NCI-H2196 (cell line): ENCODE results near the gene KRTAP1-4.
"Not testable (repeated sequence)": the region's sequence is repeated elsewhere in the genome, so short reads cannot be mapped to it uniquely, and the experiment has no call there.

Experiments used
- DNase-seq: peaks from one replicate; lab custom pipeline; 2025; ENCODE audit not compliant: unreplicated experiment; lab: John Stamatoyannopoulos, UW

Gene KRTAP1-4

DNA sequence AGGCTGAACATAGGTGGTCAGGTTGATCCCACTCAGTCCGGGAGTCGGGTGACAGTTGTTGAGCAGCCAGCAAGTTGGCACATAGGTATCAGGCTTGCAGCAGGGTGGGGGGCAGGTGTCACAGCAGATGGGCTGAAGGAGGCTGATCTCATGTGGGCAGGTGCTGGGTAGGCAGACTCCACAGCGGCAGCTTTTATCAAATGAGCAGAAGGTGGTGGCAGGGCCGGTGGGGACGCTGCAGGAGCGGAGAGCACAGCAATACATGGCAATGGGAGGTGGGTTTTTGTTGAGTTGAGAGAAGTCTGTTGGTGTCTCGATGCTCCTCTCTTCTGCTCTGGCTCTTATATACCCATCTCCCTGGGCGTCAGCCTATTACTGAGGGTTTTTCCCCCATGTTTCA, 21.2 kb downstream of the KRTAP1-4 start, which contains the start of gene KRTAP3-1:
TSS of gene KRTAP3-1 (minus strand) at position 318 of the 400 bp plus-strand sequence. CDS start at position 264, 54 bp downstream.
- peak; percentile 9 for DNase-seq

DNA sequence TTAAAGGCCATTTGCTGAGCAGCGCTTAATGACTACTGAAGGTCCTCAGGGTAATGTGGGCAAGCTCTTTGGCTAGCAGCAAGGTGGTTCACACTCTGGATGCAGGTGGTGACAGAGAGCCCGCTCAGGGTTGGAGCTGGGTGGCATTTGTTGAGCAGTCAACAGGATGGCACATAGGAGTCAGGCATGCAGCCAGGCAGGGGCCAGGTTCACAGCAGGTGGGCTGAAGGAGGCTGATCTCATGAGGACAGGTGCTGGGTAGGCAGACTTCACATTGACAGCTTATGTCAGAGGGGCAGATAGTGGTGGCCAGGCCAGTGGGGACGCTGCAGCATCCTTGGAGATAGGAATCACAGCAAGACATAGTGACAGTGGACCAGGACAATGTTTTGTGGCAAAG, 25.6 kb downstream of the KRTAP1-4 start:
- DNase-seq: no peak

DNA sequence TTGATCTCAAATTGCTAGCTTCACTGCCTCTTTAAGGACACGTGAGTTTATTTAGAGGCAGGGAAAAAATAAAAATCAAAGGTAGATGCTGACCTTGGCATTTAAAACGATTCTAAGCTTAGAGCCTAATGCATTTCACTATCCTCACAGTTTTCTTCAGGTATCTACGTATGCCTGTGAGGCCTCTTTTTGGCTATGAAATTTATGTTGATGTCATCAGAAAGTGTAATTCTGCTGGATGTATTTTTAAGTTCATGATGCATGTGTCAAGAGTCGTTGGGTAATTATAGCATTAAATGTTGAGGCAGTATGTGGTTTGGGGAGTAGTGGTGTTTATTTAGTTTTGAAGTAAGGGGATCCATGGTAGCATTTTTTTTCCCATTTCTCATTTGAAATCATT, 26.1 kb downstream of the KRTAP1-4 start:
- no peak for DNase-seq

DNA sequence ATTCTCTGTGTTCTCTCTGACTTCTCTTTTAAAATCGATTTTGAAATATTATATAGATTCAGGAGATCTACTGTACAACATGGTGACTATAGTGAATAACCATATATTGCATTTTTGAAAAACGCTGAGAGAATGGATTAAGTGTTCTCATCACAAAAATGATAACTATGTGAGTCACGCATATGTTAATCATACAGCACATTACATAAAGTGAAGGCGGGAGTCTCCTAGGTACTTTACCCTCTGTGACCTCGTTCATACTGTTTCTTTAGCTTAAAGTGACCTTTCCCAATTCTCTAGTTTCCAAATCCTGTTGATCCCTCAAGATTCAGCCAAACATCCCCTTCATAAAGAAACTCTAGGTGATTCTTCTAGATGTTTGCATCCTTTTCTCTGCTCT, 27.2 kb downstream of the KRTAP1-4 start:
- no peak for DNase-seq

DNA sequence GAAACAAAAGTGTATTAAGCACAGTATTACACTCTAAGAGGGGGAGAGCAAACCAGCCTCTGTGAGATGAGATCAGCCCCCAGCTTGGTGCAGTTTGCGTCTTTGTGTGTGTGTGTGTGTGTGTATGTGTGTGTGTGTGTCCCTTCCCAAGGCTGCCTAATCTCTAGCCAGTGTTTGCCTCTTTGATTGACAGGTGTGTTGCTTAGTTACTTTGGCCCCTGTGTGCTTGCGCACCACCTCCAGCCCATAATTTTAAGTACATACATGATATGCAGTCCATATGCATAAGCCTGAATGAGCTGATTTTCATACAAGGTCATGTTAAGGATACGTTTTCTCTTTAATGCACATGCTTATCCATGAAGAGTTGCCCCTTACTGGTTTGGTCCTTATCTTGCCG, 28.2 kb downstream of the KRTAP1-4 start:
- DNase-seq: no peak

DNA sequence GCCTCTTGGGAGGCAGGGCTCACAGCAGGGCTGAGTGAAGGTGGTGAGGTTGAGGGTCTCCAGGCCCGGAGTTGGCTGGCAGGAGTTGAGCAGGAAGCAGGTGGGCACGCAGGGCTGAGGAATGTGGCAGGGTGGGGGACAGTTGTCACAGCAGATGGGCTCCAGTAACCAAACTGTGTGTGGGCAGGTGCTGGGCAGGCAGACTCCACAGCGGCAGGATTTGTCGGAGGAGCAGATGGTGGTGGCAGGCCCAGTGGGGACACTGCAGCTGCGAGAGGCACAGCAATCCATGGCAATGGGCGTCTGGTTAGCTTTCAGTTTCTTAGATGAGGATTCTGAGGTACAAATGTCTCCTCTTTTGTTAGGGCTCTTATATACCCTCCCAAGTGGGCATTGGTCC, 30.4 kb downstream of the KRTAP1-4 start, which contains the start of gene KRTAP3-2:
TSS of gene KRTAP3-2 (minus strand) at position 344 of the 400 bp plus-strand sequence. CDS start at position 291, 53 bp downstream.
- DNase-seq: not testable (repeated sequence)

DNA sequence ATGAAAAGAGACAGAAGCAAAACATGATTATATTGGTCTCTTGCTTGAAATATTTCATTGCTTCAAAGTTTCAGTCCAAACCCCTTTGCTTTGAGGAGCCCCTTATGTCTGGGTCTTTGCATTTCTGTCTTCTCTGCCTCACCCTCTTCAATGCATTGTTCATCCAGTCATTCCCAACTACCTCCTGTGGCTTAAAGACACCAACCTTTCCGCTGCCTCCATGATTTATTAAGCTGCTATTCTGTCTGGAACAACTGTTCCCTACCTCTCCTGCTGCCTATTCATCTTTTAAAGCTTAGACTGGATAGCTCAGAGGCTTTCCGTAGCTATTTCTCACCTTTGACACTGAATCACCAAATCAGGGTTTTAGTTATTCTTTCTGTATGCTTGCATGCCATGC, 32.6 kb downstream of the KRTAP1-4 start:
- no peak for DNase-seq

DNA sequence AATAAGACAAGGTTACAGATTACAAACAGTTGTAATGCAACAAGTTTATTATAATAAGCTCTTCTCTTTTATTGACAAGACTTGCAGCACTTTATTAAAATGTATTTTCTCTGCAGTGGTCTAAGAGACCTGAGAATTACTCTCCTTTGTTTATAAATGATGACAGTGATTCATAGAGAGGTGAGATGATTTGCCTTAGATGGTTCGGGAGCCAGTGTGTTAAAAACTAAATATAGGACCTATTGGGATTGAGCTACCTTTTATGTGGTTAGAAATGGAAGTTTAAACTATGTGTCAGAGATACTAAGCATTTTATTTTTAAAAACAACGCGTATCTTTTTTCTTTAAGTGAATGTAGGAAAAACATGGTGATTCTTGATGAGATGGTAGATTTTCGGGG, 33.2 kb downstream of the KRTAP1-4 start:
- DNase-seq: no peak

DNA sequence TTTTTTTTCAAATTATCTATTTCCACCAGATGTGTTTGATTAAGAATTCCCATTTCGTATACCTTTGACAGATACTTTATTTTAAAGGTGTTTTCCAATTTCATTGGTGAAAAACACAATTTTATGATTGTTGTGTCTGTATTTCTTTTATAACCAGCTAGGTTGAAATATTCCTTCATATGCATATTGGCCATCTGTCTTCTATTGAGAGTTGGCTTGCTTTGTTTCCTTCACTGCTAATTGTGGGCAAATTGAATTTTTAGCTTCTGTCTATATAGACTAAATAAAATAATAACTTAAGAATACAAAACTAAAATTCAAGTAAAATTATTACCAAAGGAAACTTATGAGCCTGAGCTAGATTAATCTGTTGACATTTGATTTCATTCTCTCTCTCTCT, 34.9 kb downstream of the KRTAP1-4 start:
- no peak for DNase-seq

DNA sequence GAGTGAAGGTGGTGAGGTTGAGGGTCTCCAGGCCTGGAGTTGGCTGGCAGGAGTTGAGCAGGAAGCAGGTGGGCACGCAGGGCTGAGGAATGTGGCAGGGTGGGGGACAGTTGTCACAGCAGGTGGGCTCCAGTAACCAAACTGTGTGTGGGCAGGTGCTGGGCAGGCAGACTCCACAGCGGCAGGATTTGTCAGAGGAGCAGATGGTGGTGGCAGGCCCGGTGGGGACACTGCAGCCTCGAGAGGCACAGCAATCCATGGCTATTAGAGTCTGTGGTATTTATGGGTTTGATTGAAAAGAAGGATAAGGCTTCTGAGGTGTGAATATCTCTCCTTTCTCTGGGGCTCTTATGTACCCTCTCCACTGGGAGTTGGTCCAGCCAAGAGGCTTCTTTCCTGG, 36.2 kb downstream of the KRTAP1-4 start, which contains the start of gene KRTAP3-3:
TSS of gene KRTAP3-3 (minus strand) at position 326 of the 400 bp plus-strand sequence. CDS start at position 259, 67 bp downstream.
- no peak for DNase-seq

DNA sequence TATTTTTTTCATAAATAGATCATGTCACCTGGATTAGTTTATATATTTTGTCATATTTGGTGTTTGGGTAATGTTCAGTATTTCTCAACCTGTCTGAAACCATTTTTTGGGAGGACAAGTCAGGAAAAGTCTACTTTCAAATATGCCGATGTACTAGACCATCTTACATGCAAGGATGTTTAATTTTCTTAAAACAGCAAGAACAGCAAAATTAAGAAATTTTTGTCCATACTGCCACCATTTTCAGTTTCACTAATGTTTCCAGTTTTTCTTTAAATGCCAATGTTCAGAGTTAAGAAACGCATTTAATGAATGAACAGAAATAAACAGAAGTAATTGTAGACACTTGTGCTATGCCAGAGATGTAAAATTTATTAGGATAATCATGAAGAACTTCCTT, 36.9 kb downstream of the KRTAP1-4 start:
- DNase-seq: no peak

DNA sequence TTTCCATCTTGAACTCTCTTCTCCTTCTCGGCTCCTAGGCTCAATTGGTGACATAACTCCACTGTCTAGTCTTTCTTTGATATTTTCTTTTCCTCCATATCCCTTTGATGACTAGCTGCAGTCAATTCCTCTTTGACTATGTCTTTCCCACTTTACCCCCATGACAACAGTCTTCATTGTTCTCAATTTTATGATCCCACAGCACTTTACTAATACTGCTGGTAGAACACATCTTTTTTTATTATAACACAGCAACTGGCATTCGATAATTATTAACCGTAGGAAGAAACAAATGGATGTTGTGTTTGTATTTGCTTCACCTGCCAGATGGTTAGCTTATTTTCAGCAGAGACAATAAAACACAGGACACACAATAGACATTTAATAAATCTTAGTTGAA, 37.3 kb downstream of the KRTAP1-4 start:
- DNase-seq: no peak

DNA sequence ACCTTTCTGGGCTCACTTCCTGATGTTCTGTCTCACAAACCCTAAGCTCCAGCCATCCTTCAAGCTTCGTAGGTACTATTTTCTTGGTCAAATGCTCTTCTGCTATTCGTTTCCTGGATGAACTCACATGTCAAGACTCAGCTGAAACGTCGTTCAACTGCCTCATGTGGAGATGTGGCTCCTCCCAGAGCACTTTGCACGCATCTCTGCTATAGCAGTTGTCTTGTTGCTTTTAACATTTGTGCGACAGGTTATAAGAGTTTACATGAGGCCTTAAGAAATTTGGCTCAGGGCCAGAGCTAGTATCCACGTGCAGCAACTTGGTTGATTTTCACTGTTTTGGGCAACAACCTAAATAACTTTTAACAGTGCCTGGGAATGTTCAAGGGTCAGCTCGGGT, 43.1 kb downstream of the KRTAP1-4 start:
- DNase-seq: no peak

DNA sequence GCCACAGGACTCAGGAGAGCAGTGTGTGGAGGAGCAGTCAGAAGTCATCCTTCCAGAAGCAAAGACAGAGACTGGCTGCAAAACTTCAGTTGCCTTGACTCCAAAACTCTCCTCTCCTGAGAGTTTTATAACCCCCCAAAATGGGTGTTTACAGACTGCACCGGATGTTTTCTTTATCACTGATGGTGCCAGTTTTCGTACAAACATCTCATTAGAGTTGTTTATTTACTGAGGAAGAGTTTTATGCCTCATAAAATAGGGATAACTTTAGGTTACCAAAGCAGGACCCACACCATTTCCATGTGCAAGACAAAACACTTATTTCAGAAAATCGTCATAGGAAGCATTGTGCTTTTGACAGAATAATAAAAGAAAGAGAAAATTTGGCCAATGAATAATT, 45.8 kb downstream of the KRTAP1-4 start, which contains the start of gene KRT40:
TSS of gene KRT40 (minus strand) at position 101 of the 400 bp plus-strand sequence. CDS start at position 48, 53 bp downstream.
- no peak for DNase-seq

DNA sequence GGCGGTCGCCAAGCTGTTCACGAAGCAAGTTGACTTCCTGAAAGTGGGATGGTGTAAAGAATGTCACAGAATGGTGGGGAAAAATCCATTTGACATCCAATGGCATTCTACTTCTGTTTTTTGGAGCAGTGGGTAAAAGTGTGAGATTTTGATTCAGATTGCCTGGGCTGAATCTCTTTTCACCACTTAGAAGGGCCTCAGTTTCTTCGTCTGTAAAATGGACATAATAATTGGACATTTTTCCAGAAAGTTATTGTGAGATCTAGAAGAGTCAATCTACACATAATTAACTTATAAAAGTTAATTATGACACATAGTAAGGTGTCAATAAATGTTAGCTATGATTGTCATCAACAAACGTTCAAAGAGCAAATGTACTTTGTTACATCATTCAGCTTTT, 48.9 kb downstream of the KRTAP1-4 start:
- DNase-seq: no peak

DNA sequence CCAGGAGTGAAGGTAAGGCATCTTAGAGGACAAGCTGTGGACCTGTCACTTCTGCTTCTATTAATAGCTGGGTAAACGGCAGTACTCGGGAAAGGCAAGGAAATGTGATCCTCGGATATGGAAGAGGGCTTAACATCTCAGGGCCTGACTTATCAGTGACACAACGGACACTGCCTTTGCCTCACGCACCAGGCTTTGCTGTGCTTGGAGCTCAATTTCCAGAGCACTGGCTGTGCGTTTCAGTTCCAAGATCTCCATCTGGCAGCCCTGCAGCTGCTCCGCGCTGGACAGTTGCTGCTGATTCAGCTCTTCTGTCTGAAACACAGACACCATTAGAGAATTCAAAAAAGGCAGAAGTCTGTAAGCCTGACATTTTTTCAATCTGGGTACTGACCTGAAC, 49.4 kb downstream of the KRTAP1-4 start:
- peak; percentile 7 for DNase-seq

DNA sequence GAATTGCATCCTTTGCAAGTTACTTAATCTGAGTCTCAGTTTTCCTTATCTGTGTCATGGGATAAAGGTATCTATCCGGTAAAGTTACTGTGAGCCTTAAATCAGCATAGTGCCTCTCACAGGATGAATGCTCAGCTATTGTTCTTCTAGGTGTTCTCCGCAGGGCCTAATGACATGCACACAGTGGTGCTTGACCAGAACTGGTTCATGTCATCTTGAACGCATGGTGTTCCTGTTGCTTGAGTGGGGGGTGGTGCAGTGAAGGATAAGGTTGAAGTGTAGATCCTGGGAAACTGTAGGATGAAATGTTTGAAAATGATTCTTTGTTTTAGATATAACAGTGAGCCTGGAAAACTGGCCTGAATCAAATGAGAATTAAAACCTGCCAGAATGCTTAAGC, 49.9 kb downstream of the KRTAP1-4 start:
- DNase-seq: no peak
